Mesodermal cell (in vitro differentiated cells): ENCODE data around the gene USP25.

Source experiments
- H3K27ac ChIP-seq: 2 replicates; pipeline ENCODE4 v1.7.0; 2013; ENCODE audit warnings: mild to moderate bottlenecking, low read depth, low read length, moderate library complexity; ENCODE audit not compliant: severe bottlenecking
- H3K36me3 ChIP-seq: 2 replicates; pipeline ENCODE4 v1.7.1; 2013; ENCODE audit warnings: mild to moderate bottlenecking, low read length, moderate library complexity; ENCODE audit not compliant: control insufficient read depth, insufficient read depth
- H3K4me1 ChIP-seq: one replicate; pipeline ENCODE4 v1.7.1; 2013; ENCODE audit warnings: mild to moderate bottlenecking, low read length; ENCODE audit not compliant: insufficient read depth, control insufficient read depth, poor library complexity, severe bottlenecking
- H3K4me3 ChIP-seq: 2 replicates; pipeline ENCODE4 v1.7.0; 2013; ENCODE audit warnings: low read length, control low read depth, mild to moderate bottlenecking; ENCODE audit not compliant: insufficient read depth, poor library complexity, severe bottlenecking; ENCODE audit errors: extremely low read depth
- H3K9me3 ChIP-seq: 2 replicates; pipeline ENCODE4 v1.7.1; 2013; ENCODE audit warnings: mild to moderate bottlenecking, low read length, moderate library complexity; ENCODE audit not compliant: control insufficient read depth
- WGBS, 2 experiments: methylation state at CpG; one replicate each; pipeline ENCODE4 v1.1.5; 2013; ENCODE audit warnings: missing lambda C conversion rate in 2 of 2; ENCODE audit not compliant: insufficient coverage in 2 of 2; 5-methylcytosine and 5-hydroxymethylcytosine counted together

The USP25 gene

DNA sequence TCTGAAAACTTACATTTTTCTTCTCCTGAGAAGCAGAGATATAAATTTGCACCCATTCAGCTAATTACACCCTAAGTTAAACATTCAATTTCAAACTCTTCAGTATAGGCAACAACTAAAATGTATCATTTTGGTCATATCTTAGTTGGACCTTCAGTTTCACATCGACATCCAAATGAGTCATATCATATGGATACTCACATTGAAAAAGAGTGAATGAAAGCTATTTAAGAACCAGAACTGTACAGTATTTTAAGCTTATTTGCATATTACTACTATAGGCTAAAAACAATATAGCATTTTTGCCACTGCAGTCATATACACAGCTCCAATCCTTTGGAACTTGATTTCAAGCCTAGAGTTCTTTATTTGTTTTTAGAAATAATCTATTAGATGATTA lies 33.6 kb downstream of the USP25 start:
- Histone ChIP-seq H3K9me3 (peaks cover 4% of the 10 kb centered on the region), H3K4me3 (no peak overlapping the region), H3K27ac (no peak overlapping the region), H3K36me3 (peaks cover 11% of the 10 kb centered on the region), H3K4me1 (no peaks in the 10 kb centered on the region)
- no CpG with 5 or more reads among the region's 1 CpG for WGBS, 2 experiments

DNA sequence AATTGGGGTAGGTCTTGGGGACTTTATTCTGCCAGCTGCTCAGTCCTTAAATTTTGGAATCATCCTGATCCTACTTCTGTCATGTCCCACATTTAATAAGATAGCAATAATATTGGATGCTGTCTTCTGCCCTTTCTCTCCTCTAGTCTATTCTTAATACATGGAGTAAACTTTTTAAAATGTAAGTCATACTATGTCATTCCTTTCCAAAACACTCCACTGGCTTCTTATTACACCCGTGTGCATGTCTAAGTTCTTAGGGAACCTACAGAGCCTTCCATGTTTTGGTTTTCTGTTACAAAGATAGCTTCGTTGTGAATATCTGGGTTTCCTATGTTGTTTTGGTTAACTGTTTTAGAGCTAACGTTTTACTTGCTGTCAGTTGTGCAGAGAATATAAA lies 35.1 kb downstream of the USP25 start:
- H3K36me3 ChIP-seq, result peaks cover 11% of the 10 kb centered on the region
- H3K4me1 ChIP-seq, result no peaks in the 10 kb centered on the region
- WGBS, 2 experiments, result 40% methylated on average over 1 of the region's 3 CpGs; no CpG with 5 or more reads in 1 of the 2 experiments
- no peak overlapping the region for H3K4me3 ChIP-seq
- peaks cover 4% of the 10 kb centered on the region for H3K9me3 ChIP-seq
- no peak overlapping the region for H3K27ac ChIP-seq

DNA sequence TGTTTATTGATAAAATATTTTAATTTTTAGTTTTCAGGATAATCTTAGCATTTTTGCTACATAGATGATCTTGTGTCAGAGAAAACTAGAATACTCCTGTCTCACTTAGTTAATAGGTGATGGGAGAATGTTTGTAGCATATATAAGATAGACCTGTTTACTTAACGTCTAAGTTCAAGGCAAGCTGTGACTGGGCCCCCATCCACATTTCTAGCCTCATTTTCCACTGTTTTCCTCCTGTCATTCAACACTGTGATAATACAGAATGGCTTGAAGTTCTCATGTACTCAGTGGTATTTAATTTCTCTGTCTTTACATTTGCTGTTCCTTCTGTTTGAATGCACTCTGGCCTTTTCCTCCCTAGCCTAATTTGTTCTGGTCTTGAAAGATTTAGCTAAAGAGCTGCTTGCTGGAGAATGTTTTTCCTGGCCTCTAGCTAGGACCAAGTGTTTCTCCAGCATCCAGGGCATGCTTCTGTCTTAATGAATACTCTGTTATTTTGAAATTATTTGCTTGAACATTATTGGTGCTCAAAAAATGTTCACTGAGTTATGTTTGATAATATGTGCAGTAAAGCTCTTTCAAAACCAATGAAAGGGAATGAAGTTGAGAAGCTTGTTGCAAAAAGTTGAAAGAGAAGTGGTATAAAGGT lies 37.3 kb downstream of the USP25 start:
- no peak overlapping the region for H3K4me3 ChIP-seq
- peaks cover 11% of the 10 kb centered on the region for H3K36me3 ChIP-seq
- peak overlapping the region; percentile 3 for H3K27ac ChIP-seq
- no CpG with 5 or more reads among the region's 1 CpG for WGBS, 2 experiments
- H3K4me1 ChIP-seq, result no peaks in the 10 kb centered on the region
- H3K9me3 ChIP-seq, result peaks cover 4% of the 10 kb centered on the region

DNA sequence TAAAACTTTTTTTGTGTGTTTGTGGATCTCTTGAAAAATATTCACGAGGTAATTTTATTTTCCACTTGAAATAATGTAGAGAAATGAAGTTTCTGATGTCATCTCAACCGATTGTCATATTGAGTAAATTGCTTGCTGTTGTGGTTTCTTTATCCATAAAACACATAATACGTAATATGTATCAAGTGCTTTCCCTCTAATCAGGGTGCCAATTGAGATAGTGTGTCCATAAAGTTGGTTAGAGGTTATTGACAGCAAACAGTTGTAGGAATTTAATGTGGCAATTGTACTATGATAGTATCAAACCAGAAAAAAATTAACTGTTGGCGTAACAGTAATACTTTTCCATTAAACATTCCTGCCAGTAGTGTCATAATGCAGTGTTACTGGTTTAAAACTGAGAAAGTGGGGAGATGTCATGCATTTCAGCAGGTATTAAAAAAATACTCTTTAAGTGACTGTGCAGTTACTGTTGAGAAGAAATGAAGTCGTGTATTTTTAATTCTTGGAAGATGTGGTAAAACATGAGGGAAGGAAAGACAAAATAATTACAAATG lies 38.3 kb downstream of the USP25 start:
- no peak overlapping the region for H3K4me3 ChIP-seq
- H3K27ac ChIP-seq, result no peak overlapping the region
- peaks cover 12% of the 10 kb centered on the region for H3K36me3 ChIP-seq
- 100% methylated on average over 1 of the region's 5 CpGs; no CpG with 5 or more reads in 1 of the 2 experiments for WGBS, 2 experiments
- H3K4me1 ChIP-seq, result no peaks in the 10 kb centered on the region
- no peaks in the 10 kb centered on the region for H3K9me3 ChIP-seq

DNA sequence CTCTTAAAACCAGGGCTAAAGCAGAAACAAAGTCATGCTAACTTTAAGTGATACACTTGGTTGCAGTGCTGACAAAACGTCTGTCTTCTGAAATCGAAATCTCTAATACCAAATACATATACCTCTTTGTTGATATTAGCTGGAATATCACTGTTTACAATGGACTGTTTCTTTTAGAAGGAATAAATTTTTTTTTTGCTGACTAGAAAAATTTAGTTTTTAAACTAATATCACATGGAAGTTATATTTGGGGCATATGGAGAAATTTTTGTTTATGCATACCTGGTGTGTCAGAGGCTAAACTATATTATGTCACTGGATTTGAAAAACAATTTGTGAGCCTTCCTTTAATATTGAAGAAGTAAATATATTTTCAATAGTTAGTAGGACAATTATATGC lies 39.1 kb downstream of the USP25 start:
- H3K9me3 ChIP-seq, result no peaks in the 10 kb centered on the region
- WGBS, 2 experiments, result no CpG with 5 or more reads among the region's 2 CpGs
- H3K27ac ChIP-seq, result no peak overlapping the region
- H3K36me3 ChIP-seq, result peaks cover 10% of the 10 kb centered on the region
- H3K4me3 ChIP-seq, result no peak overlapping the region
- H3K4me1 ChIP-seq, result no peaks in the 10 kb centered on the region

DNA sequence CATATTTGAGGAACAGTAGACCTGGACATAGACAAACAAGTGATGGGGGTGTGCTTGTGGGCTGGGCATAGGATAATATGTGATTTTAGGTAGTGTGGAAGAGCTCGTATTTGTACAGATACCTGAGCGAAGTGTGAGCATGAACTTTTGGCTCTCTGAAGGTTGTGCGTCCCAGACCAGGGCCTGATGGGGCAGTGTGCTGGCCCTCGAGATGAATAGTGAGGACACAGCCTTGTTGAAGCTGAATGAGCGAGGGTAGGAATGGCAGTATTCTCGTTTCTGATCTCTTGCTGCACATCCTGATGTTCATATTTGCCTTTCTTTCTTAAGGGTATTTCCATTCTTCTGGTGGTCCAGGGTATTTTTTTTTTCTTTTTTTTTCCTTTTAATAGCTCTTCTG lies 41.5 kb downstream of the USP25 start:
- Histone ChIP-seq H3K27ac (no peak overlapping the region), H3K4me3 (no peak overlapping the region), H3K4me1 (peaks cover 10% of the 10 kb centered on the region), H3K36me3 (peaks cover 10% of the 10 kb centered on the region), H3K9me3 (no peaks in the 10 kb centered on the region)
- 90 to 100% methylated on average over 3 to 5 of the region's 6 CpGs for WGBS, 2 experiments

DNA sequence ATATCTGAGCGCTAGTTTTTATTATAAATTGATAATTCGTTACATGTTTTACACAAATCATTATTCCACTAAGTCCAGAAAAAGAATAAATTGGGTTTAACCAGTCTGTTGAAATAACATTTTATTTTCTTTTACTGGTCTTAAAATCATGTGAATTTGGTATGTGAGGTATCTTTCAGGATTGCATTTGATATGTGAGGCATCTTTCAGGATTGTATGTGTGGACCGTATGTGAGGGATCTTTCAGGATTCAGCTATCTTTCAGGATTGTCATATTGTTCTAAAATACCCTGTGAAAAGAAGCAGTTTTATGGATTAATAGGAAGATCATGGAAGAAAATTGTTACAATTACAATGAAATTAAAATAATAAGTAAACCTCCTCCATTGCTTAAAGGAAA lies 42.9 kb downstream of the USP25 start:
- H3K36me3 ChIP-seq, result peaks cover 9% of the 10 kb centered on the region
- H3K4me1 ChIP-seq, result peaks cover 10% of the 10 kb centered on the region
- no peak overlapping the region for H3K27ac ChIP-seq
- no peaks in the 10 kb centered on the region for H3K9me3 ChIP-seq
- no peak overlapping the region for H3K4me3 ChIP-seq
- 83% methylated on average over 1 of the region's 3 CpGs; no CpG with 5 or more reads in 1 of the 2 experiments for WGBS, 2 experiments

DNA sequence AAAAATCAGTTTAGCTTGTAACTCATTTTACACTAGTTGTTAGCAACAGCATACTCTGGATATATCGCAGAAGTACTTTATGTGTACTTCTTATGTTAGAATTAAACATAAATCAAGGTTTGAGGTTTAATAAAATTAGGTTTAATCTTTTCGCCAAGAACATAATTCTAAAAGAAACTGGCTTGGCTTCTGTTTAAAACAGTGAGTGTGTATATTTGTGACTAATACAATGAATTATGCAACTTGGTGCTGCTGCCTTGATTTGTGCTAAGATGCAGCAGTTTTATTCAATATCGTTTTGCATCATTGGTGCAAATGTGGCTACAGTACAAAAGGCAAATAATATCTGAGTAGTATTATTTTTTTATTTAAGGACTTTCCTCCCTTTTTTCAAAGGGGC lies 44.8 kb downstream of the USP25 start:
- no peaks in the 10 kb centered on the region for H3K9me3 ChIP-seq
- H3K36me3 ChIP-seq, result peaks cover 5% of the 10 kb centered on the region
- WGBS, 2 experiments, result 100% methylated on average over 1 of the region's 3 CpGs; no CpG with 5 or more reads in 1 of the 2 experiments
- no peak overlapping the region for H3K4me3 ChIP-seq
- H3K27ac ChIP-seq, result no peak overlapping the region
- H3K4me1 ChIP-seq, result peaks cover 10% of the 10 kb centered on the region

DNA sequence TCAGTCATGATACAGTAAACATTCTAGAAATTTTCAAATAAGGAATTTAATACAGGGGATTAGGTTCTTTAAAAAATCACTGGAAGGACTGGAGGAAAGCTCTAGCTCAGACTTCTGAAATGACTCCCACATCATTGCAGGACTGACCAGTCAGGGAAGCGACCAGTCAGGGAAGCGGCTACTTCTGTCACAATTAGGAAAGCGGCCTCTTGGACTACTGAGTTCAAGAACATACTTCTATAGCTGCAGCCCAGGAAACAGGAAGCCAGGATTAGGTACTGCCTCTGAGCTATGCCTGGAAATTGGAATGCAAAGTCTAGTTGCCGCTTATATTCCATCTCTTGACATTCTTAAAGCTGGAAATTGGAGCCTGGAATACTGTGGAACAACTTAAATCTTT lies 45.5 kb downstream of the USP25 start:
- H3K4me1 ChIP-seq, result peaks cover 10% of the 10 kb centered on the region
- no peak overlapping the region for H3K27ac ChIP-seq
- peaks cover 5% of the 10 kb centered on the region for H3K36me3 ChIP-seq
- H3K4me3 ChIP-seq, result no peak overlapping the region
- 89% methylated on average over 4 of the region's 4 CpGs for WGBS, 2 experiments
- H3K9me3 ChIP-seq, result no peaks in the 10 kb centered on the region

DNA sequence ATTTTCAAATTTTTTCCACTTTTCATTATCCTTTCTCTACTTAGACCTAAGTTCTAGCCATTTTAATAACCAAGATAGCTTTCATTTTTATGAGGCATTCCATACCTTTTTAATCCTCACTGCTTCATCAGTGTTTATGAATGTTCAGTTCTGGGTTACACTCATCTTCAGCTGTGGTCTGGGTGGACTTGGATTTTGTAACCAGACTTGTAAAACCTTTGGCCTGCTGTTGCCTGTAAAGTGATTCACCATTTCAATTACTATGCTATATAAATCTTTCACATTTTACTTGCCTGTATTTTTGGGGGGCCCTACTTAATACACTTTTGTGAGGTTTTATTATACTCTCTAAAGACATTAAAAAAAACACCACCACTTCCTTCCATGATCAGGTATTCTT lies 46.2 kb downstream of the USP25 start:
- Histone ChIP-seq H3K4me1 (peaks cover 10% of the 10 kb centered on the region), H3K36me3 (peaks cover 8% of the 10 kb centered on the region), H3K9me3 (no peaks in the 10 kb centered on the region), H3K27ac (no peak overlapping the region), H3K4me3 (no peak overlapping the region)

DNA sequence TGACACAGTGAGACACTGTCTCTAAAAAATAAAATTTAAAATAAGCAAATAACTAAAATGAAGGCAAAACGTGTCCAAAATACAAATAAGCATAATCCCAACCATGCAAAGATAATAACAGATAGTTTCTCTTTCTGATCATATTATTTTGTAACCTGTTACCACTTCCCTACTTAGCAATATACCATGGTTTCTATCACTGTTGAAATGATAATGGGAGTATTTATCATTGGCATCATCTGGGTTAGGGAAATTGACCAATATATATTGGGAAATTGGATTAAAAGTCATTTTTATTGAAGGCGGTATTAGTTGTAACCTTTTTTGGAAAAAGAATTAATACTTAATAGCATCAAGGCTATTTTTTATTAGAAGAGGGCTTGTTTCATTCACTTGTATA lies 47.0 kb downstream of the USP25 start:
- H3K4me3 ChIP-seq, result no peak overlapping the region
- WGBS, 2 experiments, result no CpG with 5 or more reads among the region's 2 CpGs
- no peaks in the 10 kb centered on the region for H3K9me3 ChIP-seq
- H3K4me1 ChIP-seq, result peaks cover 10% of the 10 kb centered on the region
- H3K27ac ChIP-seq, result no peak overlapping the region
- peaks cover 14% of the 10 kb centered on the region for H3K36me3 ChIP-seq
